IMR-90 (cell line): ENCODE data around the gene SEMA3C. TPM values are rescaled to one million over a fixed set of nuclear protein-coding genes. Genes with fewer than 3 reads are reported as not detected.

Experiments
- ATAC-seq: fragments of 200-7000 bp; cut with Tn5 transposase; 2 replicates; pipeline ENCODE4 v1.9.1; 2020; ENCODE audit warnings: low read depth, mild to moderate bottlenecking, moderate library complexity
- BruUV-seq: library from RNA; stranded (reverse); fragments of 400-500 nt; replicated peaks from 2 replicates; lab custom pipeline; 2021; lab: Mats Ljungman, UMichigan
- CTCF ChIA-PET: fragments of 300-600 bp; formaldehyde crosslinking; extraction: SDS; loops from one replicate; lab custom pipeline; 2021; ENCODE audit warnings: antibody characterized with exemption; lab: Yijun Ruan, JAX
- POLR2A ChIA-PET: fragments of 300-600 bp; sonication (Branson Sonifier 250); formaldehyde crosslinking; loops from one replicate; lab custom pipeline; 2022; ENCODE audit warnings: antibody characterized with exemption; ENCODE audit not compliant: unreplicated experiment; lab: Charles Lee
- DNase-seq: peaks from one replicate; pipeline ENCODE4 v3.0.0; 2013
- H2AFZ ChIP-seq: replicated peaks from 2 replicates; pipeline ENCODE3; 2013; ENCODE audit warnings: low read length, mild to moderate bottlenecking; ENCODE audit not compliant: poor library complexity
- H2AK5ac ChIP-seq: 2 replicates; pipeline ENCODE4 v1.6.1; 2013; ENCODE audit warnings: low read depth, low read length, inconsistent platforms
- H2AK9ac ChIP-seq: replicated peaks from 2 replicates; pipeline ENCODE3; 2013; ENCODE audit warnings: mild to moderate bottlenecking, low read depth, low read length, moderate library complexity; ENCODE audit not compliant: poor library complexity
- H2BK120ac ChIP-seq: 2 replicates; pipeline ENCODE4 v1.6.1; 2013; ENCODE audit warnings: low read depth, low read length, inconsistent platforms
- H2BK15ac ChIP-seq: 3 replicates; pipeline ENCODE4 v1.6.1; 2013; ENCODE audit warnings: low read depth, low read length, inconsistent platforms
- H2BK20ac ChIP-seq: 2 replicates; pipeline ENCODE4 v1.6.1; 2013; ENCODE audit warnings: low read depth, mild to moderate bottlenecking, inconsistent platforms, low read length, moderate library complexity
- H2BK5ac ChIP-seq: 2 replicates; pipeline ENCODE4 v1.6.1; 2013; ENCODE audit warnings: mild to moderate bottlenecking, low read depth, low read length, inconsistent platforms; ENCODE audit not compliant: poor library complexity, severe bottlenecking
- H3K14ac ChIP-seq: replicated peaks from 2 replicates; pipeline ENCODE4 v1.6.1; 2013; ENCODE audit warnings: low read depth, low read length, inconsistent platforms
- H3K18ac ChIP-seq: 2 replicates; pipeline ENCODE4 v1.6.1; 2013; ENCODE audit warnings: low read depth, low read length, control low read depth
- H3K23ac ChIP-seq: 2 replicates; pipeline ENCODE4 v1.6.1; 2013; ENCODE audit warnings: low read depth, low read length, inconsistent platforms
- H3K27ac ChIP-seq: 2 replicates; pipeline ENCODE4 v1.5.1; 2013; ENCODE audit warnings: mild to moderate bottlenecking, control low read depth, low read length; ENCODE audit not compliant: insufficient read depth
- H3K27me3 ChIP-seq: 2 replicates; pipeline ENCODE4 v1.6.1; 2013; ENCODE audit warnings: low read length; ENCODE audit not compliant: control insufficient read depth, insufficient read depth
- H3K36me3 ChIP-seq: 2 replicates; pipeline ENCODE4 v1.6.1; 2013; ENCODE audit warnings: low read length, mixed read lengths; ENCODE audit not compliant: control insufficient read depth, insufficient read depth
- H3K4ac ChIP-seq: 2 replicates; pipeline ENCODE4 v1.6.1; 2013; ENCODE audit warnings: low read depth, low read length, inconsistent platforms
- H3K4me1 ChIP-seq: 2 replicates; pipeline ENCODE4 v1.6.1; 2013; ENCODE audit warnings: low read length, mixed read lengths; ENCODE audit not compliant: control insufficient read depth, insufficient read depth
- H3K4me2 ChIP-seq: 2 replicates; pipeline ENCODE4 v1.6.1; 2013; ENCODE audit warnings: low read depth, mild to moderate bottlenecking, control low read depth, low read length, moderate library complexity
- H3K4me3 ChIP-seq: 2 replicates; pipeline ENCODE4 v1.5.1; 2013; ENCODE audit warnings: low read depth, mild to moderate bottlenecking, control low read depth, low read length, moderate library complexity; ENCODE audit not compliant: insufficient read depth
- H3K56ac ChIP-seq: 2 replicates; pipeline ENCODE4 v1.6.1; 2013; ENCODE audit warnings: low read length, inconsistent platforms; ENCODE audit not compliant: insufficient read depth; ENCODE audit errors: extremely low read depth
- H3K79me1 ChIP-seq, 2 experiments: 2 replicates each; pipeline ENCODE4 v1.6.1; 2013; ENCODE audit warnings: low read length in 2 of 2, inconsistent platforms in 1 of 2, low read depth in 1 of 2
- H3K9ac ChIP-seq: 2 replicates; pipeline ENCODE4 v1.6.1; 2013; ENCODE audit warnings: low read depth, low read length, control low read depth
- H3K9me1 ChIP-seq: 2 replicates; pipeline ENCODE4 v1.6.1; 2013; ENCODE audit warnings: low read length, inconsistent platforms; ENCODE audit not compliant: insufficient read depth
- H3K9me3 ChIP-seq: 2 replicates; pipeline ENCODE4 v1.6.1; 2013; ENCODE audit warnings: low read length; ENCODE audit not compliant: control insufficient read depth, insufficient read depth
- H4K20me1 ChIP-seq: 2 replicates; pipeline ENCODE4 v1.6.1; 2013; ENCODE audit warnings: low read length, inconsistent platforms; ENCODE audit not compliant: insufficient read depth
- H4K5ac ChIP-seq: 2 replicates; pipeline ENCODE4 v1.6.1; 2013; ENCODE audit warnings: mild to moderate bottlenecking, low read depth, low read length, control low read depth
- H4K8ac ChIP-seq, 2 experiments: 2 replicates each; pipeline ENCODE4 v1.6.1; 2013; ENCODE audit warnings: low read depth in 2 of 2, low read length in 2 of 2, control low read depth in 1 of 2, inconsistent platforms in 1 of 2
- H4K91ac ChIP-seq: 2 replicates; pipeline ENCODE4 v1.6.1; 2013; ENCODE audit warnings: low read depth, low read length, inconsistent platforms; ENCODE audit not compliant: insufficient read depth
- CEBPB ChIP-seq: IDR thresholded peaks from 2 replicates; pipeline ENCODE4 v1.6.1; 2012; ENCODE audit warnings: low read depth, low read length, improper control_type of control experiment
- CHD1 ChIP-seq: IDR thresholded peaks from 2 replicates; pipeline ENCODE4 v1.6.1; 2012; ENCODE audit warnings: low read depth, low read length, improper control_type of control experiment
- MAFK ChIP-seq: IDR thresholded peaks from 2 replicates; pipeline ENCODE4 v1.6.1; 2012; ENCODE audit warnings: low read depth, low read length, improper control_type of control experiment
- MAZ ChIP-seq: IDR thresholded peaks from 2 replicates; pipeline ENCODE4 v1.6.1; 2012; ENCODE audit warnings: low read depth, mild to moderate bottlenecking, low read length, improper control_type of control experiment, moderate library complexity, borderline replicate concordance
- RFX5 ChIP-seq: IDR thresholded peaks from 2 replicates; pipeline ENCODE4 v1.8.0; 2012; ENCODE audit warnings: low read depth, mild to moderate bottlenecking, low read length, moderate library complexity
- WGBS, 2 experiments: methylation state at CpG; one replicate each; pipeline versions ENCODE4 v1.1.5 to v1.1.7; 2013; ENCODE audit warnings: missing lambda C conversion rate in 2 of 2; ENCODE audit not compliant: insufficient read length in 1 of 2; ENCODE audit errors: extremely low coverage in 2 of 2; 5-methylcytosine and 5-hydroxymethylcytosine counted together
- dilution Hi-C: fragments of 300-500 bp; cut with HindIII; formaldehyde crosslinking; loops from one replicate; pipeline ENCODE4 v1.14.3; 2018; ENCODE audit warnings: low sequenced_read_pairs; ENCODE audit not compliant: unreplicated experiment
- in situ Hi-C: fragments of 300-500 bp; cut with MboI; formaldehyde crosslinking; loops from 3 replicates; pipeline ENCODE4 v1.14.3; 2019; ENCODE audit warnings: low sequenced_read_pairs, inconsistent platforms, mixed read lengths
- intact Hi-C: fragments of 100-400 bp; cut with micrococcal nuclease; formaldehyde crosslinking; loops from 2 replicates; pipeline ENCODE4 v1.10.0; 2022
- polyA plus RNA-seq, 3 experiments: library from polyadenylated mRNA; depleted of rRNA; stranded (reverse); fragments of >200 nt; gene quantifications; 2 replicates each; pipeline ENCODE4 v1.2.3, GENCODE V29; 2012; ENCODE audit warnings: low replicate concordance in 1 of 3
- total RNA-seq: library from RNA; depleted of rRNA; stranded (reverse); fragments of >200 nt; gene quantifications from 2 replicates; pipeline ENCODE4 v1.2.3, GENCODE V29; 2012
- TF ChIP-seq, protein P1 (sequence below): fragments of 150-350 bp; IDR thresholded peaks from 2 replicates; pipeline ENCODE4 v1.6.1; 2017; ENCODE audit warnings: mild to moderate bottlenecking, antibody characterized with exemption, low read length, low read depth

SEMA3C gene
- total and polyA plus RNA-seq, 2 of the 4 experiments (the other 2 are of a cell fraction) = 21.2 to 97.1 TPM

DNA sequence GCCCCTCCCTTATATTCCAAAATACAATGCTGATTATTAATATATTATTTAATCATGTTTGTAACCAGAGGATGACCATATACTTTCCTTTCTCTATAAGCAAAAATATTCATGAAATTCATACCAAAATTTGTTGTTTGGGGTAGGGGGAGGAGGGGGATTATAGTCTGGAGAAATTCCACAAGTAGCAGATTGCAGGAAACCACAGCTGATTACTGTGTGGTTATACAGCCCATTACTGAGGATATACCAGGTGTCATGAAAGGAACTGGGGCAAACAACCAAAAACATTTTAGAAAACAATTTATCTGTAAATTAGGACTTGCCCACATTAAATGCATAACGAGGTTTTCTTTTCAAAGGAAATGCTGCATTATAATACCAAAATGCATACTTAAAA is 50.3 kb downstream of the SEMA3C start:
- no peak overlapping the region for H3K18ac ChIP-seq
- H2BK120ac ChIP-seq = no peak overlapping the region
- intact Hi-C loops = no loop called here
- ChIA-PET CTCF (no interaction called here), POLR2A (no interaction called here)
- H3K9ac ChIP-seq = no peak overlapping the region
- no peak overlapping the region for H4K91ac ChIP-seq
- H3K9me3 ChIP-seq = no peaks in the 10 kb centered on the region
- TF ChIP-seq CHD1 = no peak
- TF ChIP-seq, protein P1, sequence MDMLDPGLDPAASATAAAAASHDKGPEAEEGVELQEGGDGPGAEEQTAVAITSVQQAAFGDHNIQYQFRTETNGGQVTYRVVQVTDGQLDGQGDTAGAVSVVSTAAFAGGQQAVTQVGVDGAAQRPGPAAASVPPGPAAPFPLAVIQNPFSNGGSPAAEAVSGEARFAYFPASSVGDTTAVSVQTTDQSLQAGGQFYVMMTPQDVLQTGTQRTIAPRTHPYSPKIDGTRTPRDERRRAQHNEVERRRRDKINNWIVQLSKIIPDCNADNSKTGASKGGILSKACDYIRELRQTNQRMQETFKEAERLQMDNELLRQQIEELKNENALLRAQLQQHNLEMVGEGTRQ = no peak
- TF ChIP-seq RFX5 = no peak
- no peak for TF ChIP-seq MAZ
- no peak for TF ChIP-seq CEBPB
- TF ChIP-seq MAFK = no peak
- H2AFZ ChIP-seq = no peak overlapping the region
- in situ Hi-C loops = no loop called here
- no TSS peak for BruUV-seq
- no CpG with 5 or more reads among the region's 1 CpG for WGBS, 2 experiments
- H2BK5ac ChIP-seq = no peak overlapping the region
- peaks cover 0 to 5% of the 10 kb centered on the region in 2 experiments; a peak in 2 of 4 replicates for H3K79me1 ChIP-seq
- H4K20me1 ChIP-seq = no peaks in the 10 kb centered on the region
- H3K56ac ChIP-seq = no peak overlapping the region
- H3K27me3 ChIP-seq = no peaks in the 10 kb centered on the region
- DNase-seq (no peak), ATAC-seq (no peak)
- H3K27ac ChIP-seq = no peak overlapping the region
- no peak overlapping the region for H3K4ac ChIP-seq
- no peak overlapping the region for H4K5ac ChIP-seq
- H2AK9ac ChIP-seq = no peak overlapping the region
- H3K4me2 ChIP-seq = no peak overlapping the region
- H3K14ac ChIP-seq = no peak overlapping the region
- H3K4me3 ChIP-seq = no peak overlapping the region
- no peak overlapping the region for H4K8ac ChIP-seq
- dilution Hi-C loops = no loop called here
- no peaks in the 10 kb centered on the region for H3K9me1 ChIP-seq
- no peak overlapping the region for H3K23ac ChIP-seq
- H3K4me1 ChIP-seq = no peaks in the 10 kb centered on the region; the same call in 1 of the 2 replicates
- H3K36me3 ChIP-seq = no peaks in the 10 kb centered on the region
- no peak overlapping the region for H2BK15ac ChIP-seq
- no peak overlapping the region for H2AK5ac ChIP-seq
- H2BK20ac ChIP-seq = no peak overlapping the region
